Measurements from ENCODE around the gene NPY4R2.
"Not testable (repeated sequence)": the region's sequence is repeated elsewhere in the genome, so short reads cannot be mapped to it uniquely, and the experiment has no call there.

DNA sequence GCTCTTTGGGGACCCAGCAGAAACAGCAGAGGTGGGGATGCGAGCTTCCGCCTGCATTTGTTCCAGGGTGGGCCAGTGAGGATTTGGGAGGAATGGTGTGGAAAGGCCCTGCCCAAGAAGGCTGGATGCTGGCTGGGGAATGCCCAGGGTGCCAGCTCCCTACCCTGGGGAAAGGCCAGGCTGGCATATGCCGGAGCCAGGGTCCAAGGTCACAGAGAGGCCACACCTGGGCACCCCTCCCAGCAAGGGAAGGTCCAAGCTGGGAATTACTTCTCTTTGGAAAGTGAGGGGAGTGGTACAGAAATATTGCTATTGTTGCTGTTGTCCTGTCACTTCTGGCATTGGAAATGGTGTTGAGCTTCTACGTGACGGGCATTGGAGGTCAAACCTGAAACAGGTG lies 53.1 kb downstream of the NPY4R2 start:
- TF ChIP-seq, protein P1, sequence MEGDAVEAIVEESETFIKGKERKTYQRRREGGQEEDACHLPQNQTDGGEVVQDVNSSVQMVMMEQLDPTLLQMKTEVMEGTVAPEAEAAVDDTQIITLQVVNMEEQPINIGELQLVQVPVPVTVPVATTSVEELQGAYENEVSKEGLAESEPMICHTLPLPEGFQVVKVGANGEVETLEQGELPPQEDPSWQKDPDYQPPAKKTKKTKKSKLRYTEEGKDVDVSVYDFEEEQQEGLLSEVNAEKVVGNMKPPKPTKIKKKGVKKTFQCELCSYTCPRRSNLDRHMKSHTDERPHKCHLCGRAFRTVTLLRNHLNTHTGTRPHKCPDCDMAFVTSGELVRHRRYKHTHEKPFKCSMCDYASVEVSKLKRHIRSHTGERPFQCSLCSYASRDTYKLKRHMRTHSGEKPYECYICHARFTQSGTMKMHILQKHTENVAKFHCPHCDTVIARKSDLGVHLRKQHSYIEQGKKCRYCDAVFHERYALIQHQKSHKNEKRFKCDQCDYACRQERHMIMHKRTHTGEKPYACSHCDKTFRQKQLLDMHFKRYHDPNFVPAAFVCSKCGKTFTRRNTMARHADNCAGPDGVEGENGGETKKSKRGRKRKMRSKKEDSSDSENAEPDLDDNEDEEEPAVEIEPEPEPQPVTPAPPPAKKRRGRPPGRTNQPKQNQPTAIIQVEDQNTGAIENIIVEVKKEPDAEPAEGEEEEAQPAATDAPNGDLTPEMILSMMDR (IDR thresholded peaks at IDR 0.05), result not testable (repeated sequence)
- not testable (repeated sequence) for TF ChIP-seq POLR2A (IDR thresholded peaks at IDR 0.05)

All from Peyer's patch (tissue), 4 donors.